ENCODE results near the gene MOB3B.

MOB3B gene

GRCh38 chr9:27362447-27363210 lies 167.0 kb downstream of the MOB3B start:
- no peak for DNase-seq (ENCODE audit: low read depth)

DNA sequence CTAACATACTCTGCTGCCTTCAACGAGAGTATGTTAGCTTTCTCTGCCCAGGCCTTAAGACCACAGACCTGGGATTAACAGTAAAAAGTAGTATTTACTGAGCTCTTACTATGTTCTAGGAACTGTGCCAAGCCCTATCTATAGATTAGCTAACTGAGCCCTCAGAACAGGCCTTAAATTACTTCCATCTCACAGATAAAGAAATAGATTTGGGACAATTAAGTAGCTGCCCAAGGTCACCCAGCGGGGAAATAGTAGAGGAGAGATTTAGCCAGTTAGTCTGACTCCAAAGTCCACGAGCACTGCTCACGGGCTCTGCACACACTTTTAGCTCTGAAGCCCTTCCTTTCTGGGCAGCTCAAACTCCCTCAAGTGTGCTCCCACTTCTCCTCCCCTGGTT lies 168.1 kb downstream of the MOB3B start:
- DNase-seq (ENCODE audit: low read depth): no peak

- DNase-seq (ENCODE audit: low read depth): no peak
These were observed 169.9 kb downstream of the MOB3B start for GRCh38 chr9:27359763-27360162.

- no peak for DNase-seq (ENCODE audit: low read depth)
These were observed 171.6 kb downstream of the MOB3B start for GRCh38 chr9:27358007-27358406.

DNA sequence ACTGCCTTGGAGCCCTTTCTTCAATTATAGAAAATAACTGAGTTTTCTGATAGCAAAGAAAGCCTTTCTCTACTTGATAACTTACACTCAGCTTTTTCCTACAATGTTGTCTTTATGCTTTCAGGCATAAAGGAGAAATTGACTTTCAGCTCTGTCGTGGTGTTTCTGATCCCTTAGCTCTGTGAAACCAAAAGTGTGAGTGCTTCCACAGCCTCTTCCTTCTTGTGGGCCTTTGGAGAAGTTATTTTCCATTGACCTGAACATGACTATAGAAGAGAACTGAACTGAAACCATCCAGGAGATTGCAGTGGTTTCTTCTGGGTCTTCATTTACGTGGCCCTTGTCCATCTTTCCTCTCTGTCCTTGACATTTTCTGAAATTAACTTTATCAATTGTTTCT lies 173.2 kb downstream of the MOB3B start:
- no peak for DNase-seq (ENCODE audit: low read depth)

- no peak for DNase-seq (ENCODE audit: low read depth)
These were observed 174.4 kb downstream of the MOB3B start for GRCh38 chr9:27355166-27355565.

DNA sequence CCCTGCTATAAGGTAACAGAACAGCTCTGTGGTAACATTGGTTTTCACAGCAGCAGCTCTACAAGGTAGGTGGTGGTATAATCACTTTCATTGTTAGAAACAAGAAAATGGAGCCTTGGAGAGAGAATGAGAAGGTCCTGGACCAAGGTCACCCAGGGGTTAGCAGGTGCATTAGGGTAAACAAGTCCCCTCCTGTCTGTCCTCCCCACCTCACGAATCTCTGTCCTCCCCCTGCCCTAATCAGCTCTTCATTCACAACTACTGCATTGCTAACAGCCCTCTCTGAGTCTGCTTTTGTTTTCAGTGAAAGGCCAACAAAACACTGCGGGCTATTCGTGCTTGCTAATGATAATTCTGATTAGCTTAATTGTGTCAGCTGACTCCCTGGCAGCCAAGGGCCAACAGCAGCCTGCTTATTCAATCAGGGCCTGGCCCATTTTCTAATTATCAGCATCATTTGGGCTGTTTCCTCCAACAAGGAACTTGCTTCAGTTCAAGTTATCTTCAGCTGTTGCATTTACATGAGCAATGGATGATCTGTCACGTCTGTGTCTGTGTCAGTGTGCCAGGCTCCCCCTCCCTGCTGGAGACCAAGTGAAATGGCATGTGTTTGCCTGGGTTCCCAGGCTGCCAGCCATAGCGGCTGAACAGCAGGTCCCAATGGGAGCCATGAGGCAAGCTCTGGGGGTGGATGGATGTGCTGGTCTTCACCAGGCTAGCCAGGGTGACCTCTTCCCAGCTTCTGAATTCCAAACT lies 176.0 kb downstream of the MOB3B start:
- DNase-seq (ENCODE audit: low read depth): no peak

DNA sequence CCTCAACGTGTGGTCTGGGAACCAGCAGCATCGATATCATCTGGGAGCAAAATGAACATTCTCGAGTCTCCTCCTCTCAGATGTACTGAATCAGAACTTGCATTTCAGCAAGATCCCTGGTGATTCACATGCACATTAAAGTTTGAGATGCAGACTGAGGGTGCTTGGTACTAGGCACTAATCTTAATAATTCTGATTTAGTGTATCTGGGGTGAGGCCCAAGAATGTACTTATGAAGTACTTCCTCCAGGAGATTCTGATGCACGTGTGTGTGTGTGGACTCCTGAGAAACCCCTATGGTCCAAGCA lies 176.5 kb downstream of the MOB3B start:
- no peak for DNase-seq (ENCODE audit: low read depth)

GRCh38 chr9:27352457-27353165 lies 177.0 kb downstream of the MOB3B start:
- no peak for DNase-seq (ENCODE audit: low read depth)

GRCh38 chr9:27351438-27351837 lies 178.2 kb downstream of the MOB3B start:
- no peak for DNase-seq (ENCODE audit: low read depth)

GRCh38 chr9:27350382-27350976 lies 179.1 kb downstream of the MOB3B start:
- DNase-seq (ENCODE audit: low read depth): no peak

- no peak for DNase-seq (ENCODE audit: low read depth)
These were observed 179.9 kb downstream of the MOB3B start for GRCh38 chr9:27349698-27350080.

- no peak for DNase-seq (ENCODE audit: low read depth)
These were observed 180.6 kb downstream of the MOB3B start for GRCh38 chr9:27348785-27349697.

GRCh38 chr9:27347889-27348288 lies 181.7 kb downstream of the MOB3B start:
- no peak for DNase-seq (ENCODE audit: low read depth)

- DNase-seq (ENCODE audit: low read depth): no peak
These were observed 184.8 kb downstream of the MOB3B start for GRCh38 chr9:27344776-27345175.

- DNase-seq (ENCODE audit: low read depth): no peak
These were observed 187.9 kb downstream of the MOB3B start for GRCh38 chr9:27341545-27342294.

DNA sequence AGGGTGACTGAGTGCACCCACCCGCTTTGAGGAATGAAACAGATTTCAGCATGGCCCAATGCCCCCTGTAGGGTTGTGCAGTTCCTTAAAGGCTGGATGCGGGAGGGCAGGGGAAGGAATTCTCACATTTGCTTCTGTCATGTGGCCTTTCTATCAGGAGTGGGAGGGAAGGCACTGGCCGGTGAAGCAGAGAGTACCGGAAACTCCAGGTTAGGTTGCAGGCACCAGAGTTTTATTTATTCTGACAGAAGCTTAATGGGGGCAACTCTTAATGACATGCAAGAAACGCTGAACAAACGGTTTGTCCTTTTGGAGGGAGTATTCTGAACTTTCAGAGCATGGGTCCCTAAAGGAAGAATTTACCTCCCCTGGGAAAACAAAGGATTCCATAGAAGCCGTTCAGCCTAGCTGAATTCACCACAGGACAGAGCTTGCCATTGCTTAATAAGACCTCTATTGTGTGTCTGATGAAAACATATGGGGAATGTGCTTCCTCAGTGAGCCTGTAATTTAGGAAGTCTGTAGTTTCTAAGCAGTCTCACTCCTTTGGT lies 188.6 kb downstream of the MOB3B start:
- DNase-seq (ENCODE audit: low read depth): no peak

- DNase-seq (ENCODE audit: low read depth): no peak
These were observed 189.3 kb downstream of the MOB3B start for GRCh38 chr9:27340285-27340674.

- no peak for DNase-seq (ENCODE audit: low read depth)
These were observed 189.8 kb downstream of the MOB3B start for GRCh38 chr9:27339661-27340284.

DNA sequence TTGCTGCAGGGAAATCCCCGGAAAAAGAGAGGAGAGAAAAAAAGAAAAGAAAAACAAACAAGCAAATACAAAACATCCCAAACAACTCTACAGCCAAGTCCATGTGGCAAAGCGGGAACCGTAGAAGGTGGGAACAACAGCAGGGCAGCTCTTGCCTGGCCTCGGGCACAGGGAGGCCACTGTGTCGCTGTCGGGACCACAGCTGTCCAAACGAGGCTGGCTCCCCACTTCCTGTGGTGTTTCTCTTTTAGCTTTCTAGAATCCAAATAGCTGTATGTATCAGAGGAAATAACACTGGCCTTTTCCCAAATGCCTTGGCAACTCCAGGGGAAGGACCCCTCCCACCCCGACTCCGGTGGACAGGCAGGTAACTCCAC lies 191.1 kb downstream of the MOB3B start:
- DNase-seq (ENCODE audit: low read depth): no peak
